HG03175 (cell line): ENCODE data around the gene SF3B2.
A peak's percentile ranks its signal among the peaks of the same experiment; 100 is the strongest.
"Not testable (repeated sequence)": the region's sequence is repeated elsewhere in the genome, so short reads cannot be mapped to it uniquely, and the experiment has no call there.

ENCODE experiments used
- ATAC-seq: cut with Tn5 transposase; IDR thresholded peaks from one replicate; pipeline ENCODE4 v1.9.1; 2021; ENCODE audit warnings: mild to moderate bottlenecking, moderate library complexity; ENCODE audit not compliant: unreplicated experiment

The SF3B2 gene

DNA sequence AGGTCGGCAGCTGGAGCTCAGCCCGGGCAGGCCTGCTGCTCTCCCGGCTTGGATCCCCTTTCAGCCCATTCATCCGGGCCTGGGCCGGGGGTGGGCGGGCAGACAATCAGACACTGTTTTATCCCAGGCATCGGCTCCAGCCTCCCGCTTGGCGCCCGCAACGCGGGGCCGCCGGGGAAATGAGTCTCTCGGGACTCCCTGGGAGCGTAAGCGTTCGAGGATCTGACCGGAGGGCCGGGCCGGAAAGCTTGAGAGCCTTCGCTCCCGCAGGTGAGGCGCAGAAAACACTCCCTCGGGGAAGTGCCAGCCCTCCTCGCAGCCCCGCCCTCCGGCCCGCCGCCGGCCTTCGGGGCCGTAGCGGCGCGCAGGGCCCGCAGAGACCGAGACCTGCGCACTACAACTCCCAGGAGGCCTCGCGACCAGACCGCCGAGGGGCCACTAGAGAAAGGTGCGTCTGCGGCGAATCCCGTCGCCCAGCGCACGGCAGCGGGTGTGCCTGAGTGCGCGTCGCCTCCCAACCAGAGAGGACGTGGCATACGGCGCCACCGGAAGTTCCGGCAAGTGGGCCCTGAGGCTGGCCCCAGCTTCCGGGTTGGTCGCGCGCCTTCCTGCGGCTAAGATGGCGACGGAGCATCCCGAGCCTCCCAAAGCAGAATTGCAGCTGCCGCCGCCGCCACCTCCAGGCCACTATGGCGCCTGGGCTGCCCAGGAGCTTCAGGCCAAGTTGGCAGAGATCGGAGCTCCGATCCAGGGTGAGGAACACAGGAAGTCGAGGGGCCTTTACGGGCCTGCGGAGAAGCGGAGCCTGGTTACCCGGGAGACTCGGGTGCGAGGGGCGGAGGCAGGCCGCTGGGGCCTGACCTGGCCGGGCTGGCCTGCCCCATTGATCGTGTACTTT is at the start of gene SF3B2:
Gene SF3B2 (plus strand): TSS at position 599 of the 898 bp plus-strand sequence. CDS start 21 bp downstream, at position 620.
- peak; percentile 97 for ATAC-seq

GRCh38 chr11:66002648-66003225 is 49.4 kb upstream of the SF3B2 start:
- ATAC-seq, result peak; percentile 44

DNA sequence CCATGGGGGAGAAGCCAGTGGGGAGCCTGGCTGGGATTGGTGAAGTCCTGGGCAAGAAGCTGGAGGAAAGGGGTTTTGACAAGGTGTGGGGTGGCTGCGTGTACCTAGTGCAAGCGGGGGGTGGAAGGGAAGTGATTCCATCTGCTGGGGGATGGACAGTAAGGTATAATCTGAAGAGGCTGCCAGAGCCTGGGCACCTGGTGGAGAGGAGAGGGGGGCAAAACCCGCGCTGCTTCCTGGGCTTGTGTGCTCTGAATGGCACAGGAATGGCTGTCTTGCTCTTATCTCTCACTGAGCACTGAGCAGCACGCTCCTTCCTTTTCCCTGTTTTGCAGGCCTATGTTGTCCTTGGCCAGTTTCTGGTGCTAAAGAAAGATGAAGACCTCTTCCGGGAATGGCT is 48.9 kb upstream of the SF3B2 start:
- ATAC-seq, result no peak

DNA sequence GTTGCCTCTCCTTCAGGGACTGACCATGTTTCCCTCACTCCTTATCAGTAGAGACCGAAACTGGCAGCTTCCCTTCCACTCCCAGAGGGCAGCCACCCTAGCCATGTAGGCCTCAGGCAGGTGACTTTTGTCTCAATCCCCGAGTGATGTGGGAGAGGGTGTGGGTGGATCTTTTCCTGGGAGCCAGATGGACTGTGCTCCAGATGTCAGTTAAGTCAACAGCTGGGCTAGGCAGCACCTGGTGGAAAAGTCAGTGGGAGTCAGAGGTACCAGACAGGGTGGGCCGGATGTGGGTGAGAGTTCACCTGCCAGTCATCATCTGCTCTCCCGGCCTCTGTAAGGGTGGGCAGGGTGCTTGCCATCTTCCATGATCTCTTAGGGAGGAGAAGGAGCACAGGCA is 48.0 kb upstream of the SF3B2 start:
- ATAC-seq, result no peak

- no peak for ATAC-seq
These were observed 45.9 kb upstream of the SF3B2 start for GRCh38 chr11:66006134-66006890.

DNA sequence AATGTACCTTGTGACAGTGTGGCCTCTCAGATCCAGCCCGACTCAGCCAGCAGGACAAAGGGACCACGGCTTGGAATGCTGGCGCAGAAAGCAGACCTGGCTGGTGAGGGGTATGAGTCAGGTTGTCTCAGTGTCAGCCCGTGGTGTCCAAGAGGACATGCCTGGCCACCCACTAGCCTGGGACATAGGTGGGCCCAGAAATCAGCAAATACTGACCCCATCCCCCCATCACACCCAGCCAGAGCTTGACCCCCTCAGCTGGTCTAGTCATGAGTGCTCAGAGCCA is 45.3 kb upstream of the SF3B2 start:
- ATAC-seq, result no peak

DNA sequence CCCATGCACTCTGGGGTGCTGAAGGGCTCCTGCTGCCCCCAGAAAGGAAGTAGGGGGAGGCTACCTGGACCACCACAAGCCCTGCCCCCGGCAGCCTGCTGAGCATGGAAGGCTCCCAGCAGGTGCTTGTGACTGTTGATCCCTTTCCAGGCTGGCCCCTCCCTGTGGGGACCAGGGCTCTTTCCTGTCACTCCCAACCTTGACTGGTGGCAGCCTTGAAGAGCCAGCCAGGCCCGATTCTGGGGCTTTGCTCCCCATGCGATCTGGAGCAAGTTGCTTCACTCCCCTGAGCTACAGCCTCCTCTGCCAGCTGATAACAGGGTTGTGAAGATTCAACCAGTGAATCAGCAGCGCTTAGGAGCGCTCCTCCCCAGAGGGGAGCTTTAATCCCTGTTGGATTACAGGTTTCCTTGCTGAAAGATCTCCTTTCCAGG is 44.9 kb upstream of the SF3B2 start:
- no peak for ATAC-seq

GRCh38 chr11:66008095-66008467 is 44.1 kb upstream of the SF3B2 start:
- ATAC-seq, result no peak

- ATAC-seq, result no peak
These were observed 43.6 kb upstream of the SF3B2 start for GRCh38 chr11:66008468-66009101.

DNA sequence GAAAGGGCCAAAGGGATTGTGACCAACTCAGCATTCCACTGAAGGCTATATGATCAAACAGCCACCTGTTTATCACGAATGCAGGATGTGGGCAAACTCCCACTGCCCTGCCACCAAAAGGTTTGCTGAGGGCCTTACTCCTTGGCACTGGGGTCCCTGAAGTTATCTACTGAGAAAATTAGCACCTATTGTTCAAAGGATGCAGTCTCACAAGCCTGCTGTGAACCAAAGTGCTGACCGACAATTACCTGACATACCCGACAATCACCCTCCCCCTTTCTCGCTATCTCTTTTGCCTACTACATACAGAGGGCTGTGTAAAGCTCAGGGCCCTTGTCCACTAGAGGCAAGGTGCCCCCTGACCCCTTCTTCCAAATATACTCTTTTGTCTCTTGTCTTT is 42.1 kb upstream of the SF3B2 start:
- ATAC-seq, result not testable (repeated sequence)

- no peak for ATAC-seq
These were observed 40.9 kb upstream of the SF3B2 start for GRCh38 chr11:66011239-66011784.

- ATAC-seq, result no peak
These were observed 40.3 kb upstream of the SF3B2 start, which contains the start of gene CST6 for GRCh38 chr11:66011785-66012303. CST6 (plus strand) TSS chr11:66012008; CDS start chr11:66012045, 37 bp downstream.

GRCh38 chr11:66012371-66012945 is 39.7 kb upstream of the SF3B2 start:
- no peak for ATAC-seq

GRCh38 chr11:66012946-66013761 is 39.0 kb upstream of the SF3B2 start:
- no peak for ATAC-seq

DNA sequence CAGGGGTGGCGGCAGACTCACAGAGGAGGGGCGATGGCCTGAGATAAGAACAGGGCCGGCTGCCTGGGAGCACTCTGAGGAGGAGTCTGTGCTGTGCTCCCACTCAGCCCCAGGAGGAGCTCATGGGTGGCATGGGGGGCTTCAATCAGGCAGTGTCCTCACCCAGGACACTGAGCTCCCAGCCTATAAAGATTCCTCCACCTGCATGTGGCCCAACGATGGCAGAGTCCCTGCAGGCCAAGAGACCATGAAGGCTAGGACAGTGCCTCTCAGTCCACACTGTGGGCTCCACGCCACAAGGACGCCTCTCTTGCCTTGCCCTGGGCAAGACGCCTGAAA is 38.4 kb upstream of the SF3B2 start:
- no peak for ATAC-seq

GRCh38 chr11:66014804-66015453 is 37.2 kb upstream of the SF3B2 start:
- ATAC-seq, result no peak

GRCh38 chr11:66015454-66015881 is 36.7 kb upstream of the SF3B2 start:
- no peak for ATAC-seq

DNA sequence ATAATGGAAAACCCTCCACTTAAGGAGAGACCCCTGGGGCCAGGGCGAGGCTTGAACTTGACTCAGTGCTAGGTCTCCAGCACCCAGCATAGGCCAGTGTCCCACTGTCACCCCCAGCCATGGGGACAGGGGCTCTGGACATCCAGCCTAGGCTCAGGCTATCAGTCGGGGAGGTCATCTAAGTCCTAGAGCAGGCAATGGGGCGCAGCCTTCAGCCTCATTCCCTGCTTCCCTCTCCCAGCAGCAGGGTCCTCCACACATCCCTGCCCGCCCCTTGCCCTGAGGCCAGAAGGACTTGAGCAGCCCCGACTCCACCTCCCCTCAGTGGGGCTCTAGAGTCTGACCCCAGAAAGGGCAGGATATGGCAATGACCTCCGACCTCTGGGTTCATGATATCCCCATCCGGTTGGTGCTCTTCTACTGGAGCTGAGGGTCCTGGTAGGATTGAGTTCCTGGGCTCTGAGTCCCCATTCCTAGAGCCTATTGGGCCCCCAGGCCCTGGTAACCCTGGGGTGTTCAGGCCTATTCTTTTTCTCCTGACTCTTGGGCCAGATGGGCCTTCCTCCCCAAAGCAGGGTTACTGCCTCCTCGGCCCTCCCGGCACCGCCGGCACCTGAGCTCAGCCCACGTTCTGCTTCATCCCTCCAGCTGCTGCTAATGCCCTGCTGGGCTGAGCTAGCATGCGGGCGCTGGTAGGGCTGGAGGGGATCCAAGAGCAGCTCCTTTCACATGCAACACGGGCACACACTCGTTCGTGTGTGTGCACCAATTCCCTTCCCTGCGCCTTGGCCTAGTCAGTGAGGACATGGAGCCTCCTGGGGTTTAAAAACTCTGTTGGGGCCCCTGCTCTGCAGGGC is 36.0 kb upstream of the SF3B2 start:
- no peak for ATAC-seq
